GM18858 (cell line): Measurements from ENCODE around the gene GDPD4.

Experiments used
- ATAC-seq: cut with Tn5 transposase; IDR thresholded peaks from one replicate; pipeline ENCODE4 v1.9.1; 2021; ENCODE audit not compliant: unreplicated experiment

GDPD4 gene

DNA sequence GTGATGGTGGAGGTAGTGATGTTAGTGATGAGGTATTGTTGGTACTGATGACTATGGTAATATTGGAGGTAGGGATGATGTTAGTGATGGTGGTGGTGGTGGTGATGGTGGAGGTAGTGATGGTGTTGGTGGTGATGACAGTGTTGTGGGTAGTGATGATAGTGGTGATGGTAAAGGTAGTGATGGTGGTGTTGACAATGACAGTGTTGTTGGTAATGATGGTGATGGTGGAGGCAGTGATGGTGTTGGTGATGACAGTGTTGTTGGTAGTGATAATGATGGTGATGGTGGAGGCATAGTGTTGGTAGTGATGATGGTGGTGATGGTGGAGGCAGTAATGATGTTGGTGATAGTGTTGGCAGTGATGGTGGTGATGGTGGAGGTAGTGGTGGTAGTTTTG is 108.3 kb downstream of the GDPD4 start:
- no peak for ATAC-seq

DNA sequence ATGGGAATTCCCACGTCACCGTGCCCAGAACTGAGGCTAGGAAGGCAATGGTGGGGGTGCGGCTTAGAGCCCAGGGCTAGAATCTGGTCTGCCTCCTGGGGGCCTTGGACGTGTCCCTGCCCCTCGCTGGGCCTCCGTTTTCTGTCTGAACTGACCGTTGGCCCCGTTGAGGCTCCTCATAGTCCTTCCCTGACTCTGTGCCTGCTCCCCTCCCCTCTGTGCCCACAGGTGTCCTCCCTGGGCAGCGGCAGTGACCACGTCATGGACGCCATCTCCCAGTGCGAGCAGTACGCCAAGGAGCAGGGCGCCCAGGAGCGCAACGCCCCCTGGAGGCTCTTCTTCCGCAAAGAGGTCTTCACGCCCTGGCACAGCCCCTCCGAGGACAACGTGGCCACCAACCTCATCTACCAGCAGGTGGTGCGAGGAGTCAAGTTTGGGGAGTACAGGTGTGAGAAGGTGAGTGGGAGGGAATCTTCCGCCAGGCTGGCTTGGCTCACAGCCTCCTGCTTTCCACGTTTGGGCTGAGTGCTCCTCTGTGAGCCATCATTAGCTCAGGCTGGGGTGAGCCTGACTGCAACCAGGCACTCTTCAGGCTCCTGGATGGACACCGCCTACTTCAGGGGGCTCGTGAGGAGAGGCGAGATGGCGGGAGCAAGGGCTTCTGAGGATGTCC is 109.5 kb downstream of the GDPD4 start:
- ATAC-seq = no peak

DNA sequence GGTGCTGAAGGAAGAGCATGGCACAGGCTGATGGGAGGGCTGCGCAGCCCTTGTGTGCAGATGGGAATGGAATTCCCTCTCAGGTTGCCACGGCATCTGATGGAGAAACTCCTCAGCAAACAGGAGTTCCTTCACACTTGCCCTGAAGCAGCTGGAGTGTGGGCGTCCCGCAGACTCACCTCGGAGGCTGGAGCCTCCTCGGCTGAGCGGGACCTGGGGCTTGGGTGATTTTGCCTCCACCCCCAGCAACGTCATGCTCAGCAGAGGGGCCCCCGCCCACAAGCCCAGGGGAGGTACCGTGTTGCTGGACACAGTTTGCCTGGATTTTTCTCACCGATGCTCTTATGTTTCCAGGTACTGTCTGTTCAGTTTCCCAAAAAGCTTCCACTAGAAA is 110.1 kb downstream of the GDPD4 start:
- no peak for ATAC-seq

DNA sequence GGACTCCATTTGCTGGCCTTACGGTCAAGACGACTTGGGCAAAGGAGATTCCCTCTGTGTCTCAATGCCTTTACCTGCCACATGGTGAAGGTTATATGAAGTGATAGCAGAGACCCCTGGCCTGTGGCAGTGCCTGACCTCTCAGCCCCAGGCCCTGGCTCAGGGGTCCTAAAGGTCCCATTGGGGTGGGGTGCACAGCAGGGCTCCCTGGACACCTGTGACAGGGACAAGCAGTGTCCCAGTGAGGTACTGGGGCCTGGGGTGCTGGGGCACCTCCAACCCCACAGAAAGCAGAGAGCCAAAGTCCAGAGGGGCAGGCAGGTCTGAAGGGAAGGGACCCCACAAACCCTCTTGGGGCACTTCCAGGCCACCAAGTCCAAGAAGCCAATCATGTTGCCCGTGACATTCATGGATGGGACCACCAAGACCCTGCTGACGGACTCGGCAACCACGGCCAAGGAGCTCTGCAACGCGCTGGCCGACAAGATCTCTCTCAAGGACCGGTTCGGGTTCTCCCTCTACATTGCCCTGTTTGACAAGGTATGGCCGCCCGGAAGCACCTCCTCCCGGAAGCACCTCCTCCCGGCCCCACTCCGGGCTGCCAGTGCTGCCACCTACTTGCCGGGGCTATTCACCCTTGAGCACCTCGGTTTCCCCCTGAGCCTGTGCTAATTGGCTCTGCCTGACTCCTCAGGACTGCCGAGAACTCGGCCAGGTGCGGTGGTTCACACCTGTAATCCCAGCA is 111.0 kb downstream of the GDPD4 start:
- ATAC-seq = no peak

DNA sequence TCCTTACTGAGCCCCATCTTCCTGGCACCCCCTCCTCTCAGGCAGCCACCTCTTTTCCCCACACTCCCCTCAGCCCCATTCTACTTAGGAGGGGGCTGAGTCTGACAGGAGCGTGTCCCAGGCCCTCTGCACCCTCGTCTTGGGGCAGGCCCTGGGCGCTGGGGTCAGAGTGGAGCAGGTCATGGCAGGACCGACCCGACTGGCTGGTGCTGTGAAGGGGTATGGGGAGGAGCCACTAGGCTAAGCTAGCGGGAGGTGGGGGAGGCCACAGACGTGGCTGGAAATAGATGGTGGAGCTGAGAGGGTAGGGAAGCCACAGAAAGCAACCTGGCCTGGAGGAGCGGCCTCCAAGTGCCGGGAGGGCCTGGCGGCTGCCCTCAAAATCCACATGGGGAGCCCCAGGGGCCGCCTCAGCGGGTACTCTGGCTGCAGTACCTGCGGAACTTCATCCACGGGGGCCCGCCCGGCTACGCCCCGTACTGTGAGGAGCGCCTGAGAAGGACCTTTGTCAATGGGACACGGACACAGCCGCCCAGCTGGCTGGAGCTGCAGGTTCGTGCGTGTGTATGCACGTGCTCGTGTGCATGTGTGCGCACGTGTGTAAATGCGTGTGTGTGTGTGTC is 111.8 kb downstream of the GDPD4 start:
- no peak for ATAC-seq

DNA sequence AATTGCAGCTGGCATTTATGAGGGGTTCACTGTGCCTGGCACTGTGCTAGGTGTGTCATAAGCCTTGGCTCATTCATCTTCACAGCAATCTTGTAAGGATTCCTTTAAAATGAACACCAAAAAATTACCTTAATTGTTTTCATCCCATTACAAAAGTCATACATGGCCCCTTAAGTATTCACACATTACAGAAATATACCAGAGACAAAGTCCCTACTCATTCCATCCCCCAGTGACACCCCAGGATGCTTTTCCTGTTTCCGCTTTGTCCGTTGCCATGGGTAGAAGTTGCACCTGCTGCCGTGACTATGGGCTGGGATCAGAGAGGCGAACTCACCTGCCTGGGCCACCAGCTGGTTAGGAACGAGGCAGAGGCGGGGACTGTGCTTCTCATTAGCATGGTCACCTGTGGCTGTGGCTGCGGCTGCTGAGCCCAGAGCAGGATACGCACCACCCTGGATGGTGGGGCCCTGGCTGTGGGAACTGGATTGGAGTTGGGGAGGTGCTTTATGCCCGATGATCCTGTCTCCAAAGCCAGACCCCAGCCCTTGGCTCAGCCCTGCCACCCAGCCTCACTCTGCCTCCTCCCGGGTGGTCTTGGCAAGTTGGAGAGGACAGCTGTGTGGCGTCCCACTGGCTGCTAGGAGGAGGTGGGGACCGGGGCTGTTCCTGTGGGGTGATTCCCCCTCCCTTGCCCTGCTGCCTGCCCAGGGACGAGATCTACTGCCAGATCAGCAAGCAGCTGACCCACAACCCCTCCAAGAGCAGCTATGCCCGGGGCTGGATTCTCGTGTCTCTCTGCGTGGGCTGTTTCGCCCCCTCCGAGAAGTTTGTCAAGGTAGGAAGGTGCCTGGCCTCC is 112.6 kb downstream of the GDPD4 start:
- no peak for ATAC-seq

DNA sequence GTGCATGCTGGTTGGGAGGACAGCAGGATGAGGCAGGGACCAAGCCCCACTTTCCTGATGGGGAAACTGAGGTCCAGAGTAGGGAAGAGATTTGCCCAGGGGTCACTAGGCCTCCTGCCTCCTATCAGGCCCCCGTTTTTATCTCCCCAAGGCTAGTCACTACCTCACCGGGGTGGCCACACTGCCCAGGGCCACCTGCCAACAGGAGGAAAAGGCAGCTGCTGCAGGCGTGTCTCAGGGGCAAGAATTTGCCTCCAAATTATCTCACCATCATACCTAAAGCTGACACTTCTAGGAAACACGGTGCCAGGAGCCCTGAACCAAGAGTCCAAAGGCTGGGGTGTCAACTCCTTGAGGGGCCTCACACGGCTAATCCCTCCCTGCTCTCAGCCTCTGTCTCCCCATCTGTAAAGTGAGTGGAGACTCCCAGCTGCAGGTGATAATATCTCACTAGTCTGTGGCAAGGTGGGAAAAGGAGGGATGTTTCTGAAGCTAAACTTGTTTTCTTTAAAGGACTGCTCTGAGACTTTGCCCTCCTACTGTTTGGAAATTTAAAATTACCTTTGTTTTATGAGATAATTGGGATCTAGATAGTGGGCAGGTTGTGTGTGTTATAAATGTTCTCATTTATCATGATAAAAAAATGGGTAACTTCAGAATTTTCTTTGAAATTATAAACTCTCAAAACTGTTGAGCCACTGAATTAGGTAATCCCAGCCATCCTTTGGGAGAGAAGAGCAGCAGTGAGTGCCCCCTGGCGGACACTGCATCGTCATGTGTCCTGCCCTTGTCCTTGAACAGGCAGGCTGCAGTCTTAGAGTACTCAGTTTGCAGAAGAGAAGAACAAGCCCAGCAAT is 113.5 kb downstream of the GDPD4 start:
- peak; percentile 47 for ATAC-seq

DNA sequence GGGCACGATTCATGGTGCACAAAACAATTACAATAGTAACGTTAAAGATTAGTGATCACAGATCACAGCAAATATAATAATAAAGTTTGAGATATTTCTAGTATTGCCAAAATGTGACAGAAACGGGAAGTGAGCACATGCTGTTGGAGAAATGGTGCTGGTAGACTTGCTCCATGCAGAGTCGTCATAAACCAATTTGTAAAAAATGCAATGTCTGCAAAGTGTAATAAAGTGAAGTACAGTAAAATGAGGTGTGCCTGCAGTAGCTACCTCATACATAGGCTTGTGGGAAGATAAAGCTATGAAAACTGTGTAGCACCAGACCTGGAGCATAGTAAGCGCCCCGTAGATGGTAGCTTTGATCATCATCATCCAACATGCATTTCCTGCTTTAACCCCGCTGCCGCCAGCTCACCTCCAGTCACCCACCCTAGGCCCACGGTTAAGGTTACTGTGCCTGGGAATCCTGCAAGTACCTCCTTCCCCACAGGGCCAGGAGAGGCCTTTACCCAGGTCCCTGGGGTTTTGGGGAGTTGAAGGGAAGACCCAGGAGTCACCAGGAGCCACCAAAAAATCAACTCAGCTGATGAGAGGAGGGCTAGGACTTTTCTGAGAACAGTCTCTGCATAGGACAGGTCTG is 114.3 kb downstream of the GDPD4 start:
- ATAC-seq = no peak

DNA sequence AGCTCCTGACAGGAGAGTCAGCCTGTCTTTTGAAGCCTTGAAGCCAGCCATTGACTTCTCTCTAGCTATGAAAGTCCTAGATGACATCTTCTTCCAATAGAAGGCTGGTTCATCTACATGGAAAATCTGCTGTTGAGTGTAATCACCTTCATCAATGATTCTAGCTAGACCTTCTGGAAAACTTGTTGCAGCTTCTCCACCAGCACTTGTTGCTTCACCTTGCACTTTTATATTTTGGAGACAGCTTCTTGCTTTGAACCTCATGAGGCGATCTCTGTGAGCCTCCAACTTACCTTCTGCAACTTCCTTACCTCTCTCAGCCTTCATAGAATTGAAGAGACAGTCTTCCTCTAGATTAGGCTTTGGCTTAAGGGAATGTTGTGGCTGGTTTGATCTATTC is 115.2 kb downstream of the GDPD4 start:
- no peak for ATAC-seq

DNA sequence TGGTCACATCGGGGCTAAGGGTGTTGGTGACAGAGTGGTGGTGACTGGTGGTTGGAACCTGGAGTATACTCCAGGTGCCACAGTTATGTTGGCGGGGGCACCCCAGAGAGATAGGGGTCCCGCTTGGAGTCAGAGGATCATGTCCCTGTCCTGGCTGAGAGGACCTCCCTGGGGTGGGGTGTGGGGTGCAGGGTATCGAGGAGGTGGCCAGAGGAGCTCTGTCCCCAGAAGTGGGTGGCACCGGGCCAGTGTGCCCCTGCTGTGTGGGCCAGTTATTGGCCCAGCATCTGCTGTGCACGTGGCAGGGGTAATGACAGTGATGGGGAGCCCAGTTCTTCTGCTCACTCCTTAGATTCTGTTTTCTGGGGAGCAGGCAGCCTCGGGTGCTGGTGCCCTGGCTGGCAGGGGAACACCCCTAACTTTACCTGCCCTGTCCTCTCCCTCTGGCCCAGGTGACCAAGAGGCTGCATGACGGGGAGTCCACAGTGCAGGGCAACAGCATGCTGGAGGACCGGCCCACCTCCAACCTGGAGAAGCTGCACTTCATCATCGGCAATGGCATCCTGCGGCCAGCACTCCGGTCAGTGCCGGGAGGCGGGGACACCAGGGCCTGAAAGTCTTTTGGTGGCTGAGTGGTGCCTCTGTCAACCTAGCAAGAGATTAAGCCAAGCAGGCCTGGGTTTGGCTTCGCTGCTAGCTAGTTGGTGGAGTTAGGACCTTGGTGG is 117.2 kb downstream of the GDPD4 start:
- no peak for ATAC-seq

DNA sequence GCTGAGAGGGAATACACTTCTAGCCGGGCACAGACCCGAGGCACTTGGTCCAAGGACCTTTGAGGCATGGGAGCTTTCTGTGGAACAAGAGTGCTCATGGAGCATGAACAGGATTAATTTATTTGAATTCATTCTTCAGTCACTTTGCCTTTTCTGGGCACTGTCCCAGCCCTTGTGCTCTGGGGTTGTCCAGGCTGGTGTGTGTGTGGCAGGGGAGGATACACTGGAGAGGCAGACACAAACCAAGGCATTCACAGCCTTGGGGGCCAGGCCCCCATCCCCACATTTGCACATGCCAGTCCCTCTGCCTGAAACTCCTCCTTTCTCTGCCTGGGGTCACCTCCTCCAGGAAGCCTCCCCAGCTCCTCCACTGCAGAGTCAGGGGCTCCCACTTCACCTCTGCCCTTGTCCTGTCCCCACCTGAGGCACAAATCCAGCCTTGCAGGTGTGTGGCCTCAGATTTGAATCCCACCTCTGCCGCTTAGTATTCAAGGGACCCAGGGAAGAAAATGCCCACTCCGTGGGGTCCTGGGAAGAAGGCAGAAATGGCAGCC is 118.0 kb downstream of the GDPD4 start:
- ATAC-seq = no peak

DNA sequence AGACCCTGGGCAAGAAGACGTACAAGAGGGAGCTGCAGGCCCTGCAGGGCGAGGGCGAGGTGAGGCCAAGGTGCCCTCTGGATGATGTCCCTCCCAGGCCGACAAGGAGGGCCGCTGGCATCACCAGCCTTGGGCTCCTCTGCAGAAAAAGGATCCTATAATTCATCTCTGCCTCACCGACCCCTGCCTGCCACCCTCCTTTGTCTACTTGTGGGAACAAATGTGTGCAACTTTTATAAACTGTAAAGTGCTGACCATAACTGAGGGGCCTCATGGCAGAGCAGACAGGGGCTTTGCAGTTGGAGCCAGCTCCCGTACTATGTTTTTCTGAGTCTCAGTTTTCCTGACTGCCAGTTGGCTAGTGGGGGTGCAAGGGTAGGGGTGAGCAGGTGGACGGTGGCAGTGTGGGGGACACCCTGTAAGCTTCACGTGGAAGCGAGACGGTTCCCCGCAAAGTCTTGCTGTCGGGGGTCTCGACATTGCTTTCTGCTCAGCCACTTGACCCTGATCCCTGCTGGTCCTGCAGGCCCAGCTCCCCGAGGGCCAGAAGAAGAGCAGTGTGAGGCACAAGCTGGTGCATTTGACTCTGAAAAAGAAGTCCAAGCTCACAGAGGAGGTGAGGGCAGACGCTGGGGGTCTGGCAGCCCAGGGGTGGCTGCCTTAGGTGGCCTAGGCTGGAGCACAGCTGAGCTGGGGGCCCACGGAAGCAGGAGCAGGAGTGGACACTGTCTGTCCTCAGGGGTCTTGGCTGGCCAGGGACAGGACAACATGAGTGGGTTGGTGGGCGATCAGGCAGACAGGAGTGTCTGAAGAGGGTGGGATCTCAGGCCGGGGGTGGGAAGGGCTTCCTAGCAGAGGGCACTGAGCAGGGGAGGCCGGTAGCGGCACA is 118.7 kb downstream of the GDPD4 start:
- ATAC-seq = no peak

DNA sequence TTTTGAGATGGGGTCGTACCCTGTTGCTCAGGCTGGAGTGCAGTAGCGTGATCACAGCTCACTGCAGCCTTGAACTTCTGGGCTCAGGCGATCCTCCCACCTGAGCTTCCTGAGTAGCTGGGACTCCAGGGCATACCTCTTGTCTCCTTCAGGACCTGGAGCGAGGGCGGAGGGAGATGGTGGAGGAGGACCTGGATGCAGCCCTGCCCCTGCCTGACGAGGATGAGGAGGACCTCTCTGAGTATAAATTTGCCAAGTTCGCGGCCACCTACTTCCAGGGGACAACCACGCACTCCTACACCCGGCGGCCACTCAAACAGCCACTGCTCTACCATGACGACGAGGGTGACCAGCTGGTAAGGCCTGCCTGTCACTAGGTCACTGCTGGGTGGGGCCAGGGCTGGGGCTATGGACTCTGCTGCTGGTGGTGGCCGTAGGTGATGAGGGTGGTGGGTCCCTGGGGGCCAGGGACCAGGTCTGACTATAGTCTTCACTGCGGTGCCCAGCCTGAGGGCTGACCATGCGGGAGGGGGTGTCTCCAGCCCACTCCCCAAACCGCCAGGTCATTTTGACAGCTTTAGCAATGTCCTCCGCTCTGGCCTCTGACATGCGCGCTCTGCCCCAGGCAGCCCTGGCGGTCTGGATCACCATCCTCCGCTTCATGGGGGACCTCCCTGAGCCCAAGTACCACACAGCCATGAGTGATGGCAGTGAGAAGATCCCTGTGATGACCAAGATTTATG is 119.5 kb downstream of the GDPD4 start:
- ATAC-seq = no peak

DNA sequence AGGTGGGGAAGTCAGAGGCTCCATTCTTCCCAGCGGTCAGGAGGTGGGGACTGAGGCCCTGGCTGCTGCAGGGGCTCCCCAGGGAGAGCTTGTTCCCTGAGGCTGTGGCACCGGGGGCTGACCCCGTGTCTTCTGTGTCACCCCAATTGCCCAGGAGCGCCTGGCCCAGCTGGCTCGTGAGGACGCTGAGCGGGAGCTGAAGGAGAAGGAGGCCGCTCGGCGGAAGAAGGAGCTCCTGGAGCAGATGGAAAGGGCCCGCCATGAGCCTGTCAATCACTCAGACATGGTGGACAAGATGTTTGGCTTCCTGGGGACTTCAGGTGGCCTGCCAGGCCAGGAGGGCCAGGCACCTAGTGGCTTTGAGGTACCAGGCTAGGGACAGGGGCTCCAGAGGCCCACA is 120.3 kb downstream of the GDPD4 start:
- no peak for ATAC-seq

DNA sequence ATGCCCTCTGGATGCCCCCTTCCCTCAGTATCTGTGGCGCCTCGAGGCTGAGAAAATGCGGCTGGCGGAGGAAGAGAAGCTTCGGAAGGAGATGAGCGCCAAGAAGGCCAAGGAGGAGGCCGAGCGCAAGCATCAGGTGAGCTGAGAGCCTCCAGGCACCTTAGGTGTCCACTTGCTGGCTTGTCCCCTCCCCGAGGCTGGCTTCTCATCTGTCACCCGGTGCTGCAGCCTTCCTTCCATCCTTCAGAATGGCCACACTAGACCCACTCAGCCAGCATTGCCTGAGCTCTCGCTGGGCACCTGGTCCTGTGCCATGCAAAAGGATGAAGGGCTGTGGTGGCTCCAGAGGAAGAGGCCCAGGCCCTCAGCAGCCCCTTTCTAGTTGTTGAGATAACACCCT is 121.1 kb downstream of the GDPD4 start:
- ATAC-seq = no peak

DNA sequence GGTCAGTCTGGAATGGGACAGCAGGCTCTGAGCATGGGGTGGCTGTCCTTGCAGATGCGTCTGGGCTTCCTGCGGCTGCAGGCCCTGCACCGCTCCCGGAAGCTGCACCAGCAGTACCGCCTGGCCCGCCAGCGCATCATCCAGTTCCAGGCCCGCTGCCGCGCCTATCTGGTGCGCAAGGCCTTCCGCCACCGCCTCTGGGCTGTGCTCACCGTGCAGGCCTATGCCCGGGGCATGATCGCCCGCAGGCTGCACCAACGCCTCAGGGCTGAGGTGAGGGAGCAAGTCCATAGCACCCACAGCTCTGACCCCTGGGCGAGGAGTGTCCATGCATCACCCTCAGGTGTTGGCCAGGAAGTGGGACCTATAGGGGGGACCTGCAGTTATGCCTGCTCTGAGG is 121.8 kb downstream of the GDPD4 start:
- no peak for ATAC-seq

DNA sequence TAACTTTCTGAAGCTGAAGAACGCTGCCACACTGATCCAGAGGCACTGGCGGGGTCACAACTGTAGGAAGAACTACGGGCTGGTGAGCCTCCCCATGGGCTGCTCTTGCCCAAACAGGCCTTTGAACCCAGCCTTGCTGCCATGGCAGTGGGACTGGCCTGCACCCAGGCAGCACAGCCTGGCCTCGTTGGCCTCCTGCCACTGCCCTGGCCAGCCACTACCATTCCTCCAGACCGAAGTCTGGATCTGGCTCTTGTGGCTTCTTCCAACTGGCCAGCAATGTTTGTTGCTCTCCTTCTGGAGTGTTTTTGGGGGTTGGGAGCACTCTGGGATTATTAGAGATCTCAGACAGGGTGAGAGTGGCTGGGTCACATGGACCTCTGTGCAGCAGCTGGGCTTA is 122.4 kb downstream of the GDPD4 start:
- ATAC-seq = no peak
